ENCODE data around the gene TMEM131. TPM values are rescaled to one million over a fixed set of nuclear protein-coding genes. Genes with fewer than 3 reads are reported as not detected.

The TMEM131 gene
- total RNA-seq, 2 experiments from 2014 or later: 17.4 to 32.3 TPM

- ChIA-PET POLR2A (interaction anchor here (0.6 to 1.4 kb wide), 2 partner anchors 37 to 295 kb away, joined by 3 read pairs; no protein-coding TSS in a partner anchor), CTCF (ENCODE audit: unreplicated experiment) (no interaction called here)
- Histone ChIP-seq H2AFZ (ENCODE audit: low read length) (no peak overlapping the region), H3K9me2 (ENCODE audit: insufficient read depth, low read length) (no peaks in the 10 kb centered on the region), H3K4me2 (ENCODE audit: low read length) (no peak overlapping the region), H3K4me3 (ENCODE audit: low read depth, low read length, poor library complexity, severe bottlenecking) (no peak overlapping the region), H3K27ac (ENCODE audit: low read depth, low read length, poor library complexity, severe bottlenecking) (no peak overlapping the region), H4K20me1 (ENCODE audit: insufficient read depth, low read length) (no peaks in the 10 kb centered on the region), H3K36me3 (ENCODE audit: insufficient read depth, low read length) (peaks cover 45% of the 10 kb centered on the region; the same call in 1 of the 2 replicates), H3K4me1 (ENCODE audit: insufficient read depth, low read length, poor library complexity, severe bottlenecking) (peaks cover 5% of the 10 kb centered on the region), H3K9me3 (ENCODE audit: low read length) (no peaks in the 10 kb centered on the region), H3K79me2 (ENCODE audit: insufficient read depth, low read depth, low read length) (no peaks in the 10 kb centered on the region)
- BruUV-seq (replicated peaks): no TSS peak
- TF ChIP-seq, protein P1, sequence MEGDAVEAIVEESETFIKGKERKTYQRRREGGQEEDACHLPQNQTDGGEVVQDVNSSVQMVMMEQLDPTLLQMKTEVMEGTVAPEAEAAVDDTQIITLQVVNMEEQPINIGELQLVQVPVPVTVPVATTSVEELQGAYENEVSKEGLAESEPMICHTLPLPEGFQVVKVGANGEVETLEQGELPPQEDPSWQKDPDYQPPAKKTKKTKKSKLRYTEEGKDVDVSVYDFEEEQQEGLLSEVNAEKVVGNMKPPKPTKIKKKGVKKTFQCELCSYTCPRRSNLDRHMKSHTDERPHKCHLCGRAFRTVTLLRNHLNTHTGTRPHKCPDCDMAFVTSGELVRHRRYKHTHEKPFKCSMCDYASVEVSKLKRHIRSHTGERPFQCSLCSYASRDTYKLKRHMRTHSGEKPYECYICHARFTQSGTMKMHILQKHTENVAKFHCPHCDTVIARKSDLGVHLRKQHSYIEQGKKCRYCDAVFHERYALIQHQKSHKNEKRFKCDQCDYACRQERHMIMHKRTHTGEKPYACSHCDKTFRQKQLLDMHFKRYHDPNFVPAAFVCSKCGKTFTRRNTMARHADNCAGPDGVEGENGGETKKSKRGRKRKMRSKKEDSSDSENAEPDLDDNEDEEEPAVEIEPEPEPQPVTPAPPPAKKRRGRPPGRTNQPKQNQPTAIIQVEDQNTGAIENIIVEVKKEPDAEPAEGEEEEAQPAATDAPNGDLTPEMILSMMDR (conservative IDR thresholded peaks at IDR 0.05; ENCODE audit: low read length): no peak
- TF ChIP-seq EZH2phosphoT487 (IDR thresholded peaks at IDR 0.05; ENCODE audit: borderline replicate concordance, low read depth, low read length): no peak
- no peak for DNase-seq (ENCODE audit: low spot score)
- intact Hi-C loops (cut with micrococcal nuclease; ENCODE audit: unreplicated experiment): no loop called here
Observed at GRCh38 chr2:97808816-97809215, 186.9 kb downstream of the TMEM131 start.

- ChIA-PET CTCF (ENCODE audit: unreplicated experiment) (interaction anchor here (0.8 kb wide), 1 partner anchor 462 kb away, joined by 3 read pairs; no protein-coding TSS in a partner anchor), POLR2A (interaction anchor here (0.6 kb wide), 1 partner anchor 1172 kb away, joined by 6 read pairs; no protein-coding TSS in a partner anchor)
- H2AFZ ChIP-seq (ENCODE audit: low read length): no peak overlapping the region
- no peaks in the 10 kb centered on the region for H3K9me3 ChIP-seq (ENCODE audit: low read length)
- H3K79me2 ChIP-seq (ENCODE audit: insufficient read depth, low read depth, low read length): no peaks in the 10 kb centered on the region
- no peak overlapping the region for H3K4me2 ChIP-seq (ENCODE audit: low read length)
- peaks cover 5% of the 10 kb centered on the region for H3K4me1 ChIP-seq (ENCODE audit: insufficient read depth, low read length, poor library complexity, severe bottlenecking)
- H3K36me3 ChIP-seq (ENCODE audit: insufficient read depth, low read length): peaks cover 40% of the 10 kb centered on the region; the same call in 1 of the 2 replicates
- no TSS peak for BruUV-seq (replicated peaks)
- TF ChIP-seq, protein P1 (conservative IDR thresholded peaks at IDR 0.05; ENCODE audit: low read length): peak; percentile 96
- no peak for TF ChIP-seq EZH2phosphoT487 (IDR thresholded peaks at IDR 0.05; ENCODE audit: borderline replicate concordance, low read depth, low read length)
- no peaks in the 10 kb centered on the region for H3K9me2 ChIP-seq (ENCODE audit: insufficient read depth, low read length)
- no peak overlapping the region for H3K27ac ChIP-seq (ENCODE audit: low read depth, low read length, poor library complexity, severe bottlenecking)
- peak; percentile 79 for DNase-seq (ENCODE audit: low spot score)
- no peaks in the 10 kb centered on the region for H4K20me1 ChIP-seq (ENCODE audit: insufficient read depth, low read length)
- intact Hi-C loops (cut with micrococcal nuclease; ENCODE audit: unreplicated experiment): loop anchor here (1.0 to 2.0 kb wide), 4 partner anchors 186 to 578 kb away; no protein-coding TSS in a partner anchor
- no peak overlapping the region for H3K4me3 ChIP-seq (ENCODE audit: low read depth, low read length, poor library complexity, severe bottlenecking)
Observed at GRCh38 chr2:97806738-97807618, 188.8 kb downstream of the TMEM131 start.
